Activated CD8-positive, alpha-beta T cell treated with anti-CD3 and anti-CD28 coated beads, Interleukin-2, amount 10 ng/mL, durations not matched to agents 7 days and 5 days (primary cell): ENCODE data around the gene CHCHD6. TPM values are rescaled to one million over a fixed set of nuclear protein-coding genes. Genes with fewer than 3 reads are reported as not detected.

Experiments
- ATAC-seq: fragments of 150-1000 bp; cut with Tn5 transposase; one replicate; pipeline ENCODE4 v1.10.0; 2021; ENCODE audit warnings: moderate library complexity
- CTCF ChIA-PET: fragments of 350-600 bp; sonication (Branson Sonifier 250); formaldehyde crosslinking; loops from one replicate; lab custom pipeline; 2021; ENCODE audit warnings: antibody characterized with exemption; lab: Charles Lee
- POLR2A ChIA-PET: fragments of 350-600 bp; sonication (Branson Sonifier 250); formaldehyde crosslinking; loops from one replicate; lab custom pipeline; 2021; ENCODE audit warnings: antibody characterized with exemption; lab: Charles Lee
- DNase-seq: peaks from one replicate; pipeline ENCODE4 v3.0.0-alpha.2; 2020
- H3K27ac Mint-ChIP-seq: one replicate; pipeline ENCODE4 v1.8.0; 2021; ENCODE audit warnings: mild to moderate bottlenecking, mixed read lengths
- H3K27me3 Mint-ChIP-seq: one replicate; pipeline ENCODE4 v1.8.0; 2021; ENCODE audit warnings: low read depth, mixed read lengths
- H3K36me3 Mint-ChIP-seq: one replicate; pipeline ENCODE4 v1.8.0; 2021; ENCODE audit warnings: low read depth, mixed read lengths
- H3K4me1 Mint-ChIP-seq: one replicate; pipeline ENCODE4 v1.8.0; 2021; ENCODE audit warnings: low read depth, mixed read lengths
- H3K4me3 Mint-ChIP-seq: one replicate; pipeline ENCODE4 v1.8.0; 2021; ENCODE audit warnings: mild to moderate bottlenecking, mixed read lengths
- H3K9me3 Mint-ChIP-seq: one replicate; pipeline ENCODE4 v1.8.0; 2022; ENCODE audit warnings: mixed read lengths; ENCODE audit not compliant: insufficient read depth
- total RNA-seq, 2 experiments: library from RNA; stranded (reverse); gene quantifications; one replicate each; pipeline ENCODE4 v1.2.3, GENCODE V29; 2021

The CHCHD6 gene
- total RNA-seq, 2 experiments from 2014 or later: 5.1 to 6.2 TPM

DNA sequence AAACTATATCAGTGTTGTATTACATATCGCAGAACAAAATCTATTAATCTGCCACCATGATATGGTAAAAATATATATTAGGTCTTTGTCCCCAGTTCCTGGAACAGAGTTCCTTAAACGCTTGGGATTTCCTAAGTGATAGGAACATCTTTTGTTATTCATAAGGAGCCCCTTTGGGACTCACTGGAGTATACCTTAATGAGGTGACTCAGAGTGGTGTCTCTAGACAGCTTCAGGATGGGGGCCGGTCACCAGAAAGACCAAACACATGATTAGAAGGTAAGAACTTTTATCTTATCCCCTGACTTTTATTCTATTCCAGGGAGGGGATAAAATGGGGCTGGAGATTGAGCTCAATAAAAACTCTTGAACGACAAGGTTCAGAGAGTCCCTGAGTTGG is 12.3 kb upstream of the CHCHD6 start:
- no peak overlapping the region for H3K27ac Mint-ChIP-seq
- CTCF ChIA-PET: no interaction called here
- no peaks in the 10 kb centered on the region for H3K36me3 Mint-ChIP-seq
- POLR2A ChIA-PET: no interaction called here
- no peaks in the 10 kb centered on the region for H3K9me3 Mint-ChIP-seq
- no peaks in the 10 kb centered on the region for H3K4me1 Mint-ChIP-seq
- DNase-seq: no peak
- no peak overlapping the region for H3K4me3 Mint-ChIP-seq
- peaks cover 52% of the 10 kb centered on the region for H3K27me3 Mint-ChIP-seq
- no peak for ATAC-seq

DNA sequence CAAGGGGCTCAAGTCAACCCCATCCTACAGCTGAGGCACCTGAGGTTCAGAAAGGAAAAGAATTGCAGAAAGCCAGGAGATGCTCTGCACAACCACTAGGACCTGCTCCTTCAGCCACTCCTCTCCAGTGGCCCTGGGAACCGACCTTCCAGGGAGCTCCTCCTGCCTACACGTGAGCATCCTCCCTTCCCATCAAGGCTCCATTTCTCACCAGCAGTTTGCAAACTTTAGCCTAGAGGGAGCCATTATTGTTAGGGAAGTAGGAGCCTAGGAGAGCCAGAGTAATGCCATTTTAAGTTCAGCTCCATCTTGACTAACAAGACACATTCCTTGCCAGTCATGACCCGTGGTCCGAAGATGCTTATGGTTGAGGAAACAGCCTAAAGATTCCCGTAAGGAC is 11.2 kb upstream of the CHCHD6 start:
- no peaks in the 10 kb centered on the region for H3K9me3 Mint-ChIP-seq
- H3K4me3 Mint-ChIP-seq: no peak overlapping the region
- ATAC-seq: no peak
- peak; percentile 6 for DNase-seq
- H3K27ac Mint-ChIP-seq: no peak overlapping the region
- H3K36me3 Mint-ChIP-seq: no peaks in the 10 kb centered on the region
- peaks cover 57% of the 10 kb centered on the region for H3K27me3 Mint-ChIP-seq
- ChIA-PET CTCF (no interaction called here), POLR2A (no interaction called here)
- no peaks in the 10 kb centered on the region for H3K4me1 Mint-ChIP-seq

DNA sequence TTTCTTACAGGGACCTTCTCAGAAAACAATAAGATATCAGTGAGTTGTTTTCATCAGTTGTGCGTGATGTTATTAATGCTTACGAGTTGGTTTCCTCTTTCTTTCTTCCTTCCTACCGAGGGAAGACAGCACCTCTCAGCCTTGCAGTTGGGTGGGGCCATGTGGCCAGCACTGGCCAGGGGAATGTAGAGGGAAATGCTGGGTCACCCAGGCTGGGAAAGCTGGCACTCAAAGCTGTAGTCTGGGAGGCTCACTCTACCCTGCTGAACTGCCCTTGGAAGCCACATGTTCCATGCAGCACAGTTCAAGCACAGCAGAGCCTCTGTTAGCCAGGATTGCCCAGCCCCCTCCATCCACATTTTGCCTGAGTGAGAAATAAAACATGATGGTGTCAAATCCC is 10.1 kb upstream of the CHCHD6 start:
- no peak overlapping the region for H3K27ac Mint-ChIP-seq

DNA sequence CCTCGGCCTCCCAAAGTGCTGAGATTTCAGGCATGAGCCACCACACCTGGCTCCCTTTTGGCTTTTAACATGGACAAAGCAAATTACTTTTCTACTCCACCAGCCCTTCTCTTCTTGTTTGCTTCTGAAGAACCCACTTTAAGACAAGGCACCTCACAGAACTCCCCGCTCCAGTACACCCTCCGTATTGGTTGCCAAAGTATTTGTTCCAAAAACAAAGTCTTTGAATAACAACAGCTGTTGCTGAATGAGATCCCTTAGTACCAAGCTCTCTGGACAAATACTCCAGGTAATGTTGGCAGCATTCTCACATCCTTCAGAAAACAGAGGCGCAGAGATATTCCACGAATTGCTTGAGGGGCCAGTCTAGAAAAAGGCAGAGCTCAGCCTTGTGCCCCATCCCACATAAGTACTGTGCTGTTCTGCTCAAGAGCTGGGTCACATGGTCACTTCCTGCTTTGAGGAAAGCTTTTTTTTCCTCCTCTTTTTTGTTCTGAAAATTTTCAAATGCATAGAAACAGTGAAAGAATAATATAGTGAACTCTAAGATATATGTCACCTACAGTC is 7.3 kb upstream of the CHCHD6 start:
- POLR2A ChIA-PET: no interaction called here
- DNase-seq: peak; percentile 9
- H3K27ac Mint-ChIP-seq: no peak overlapping the region
- no peak for ATAC-seq
- H3K27me3 Mint-ChIP-seq: peaks cover 55% of the 10 kb centered on the region
- H3K4me3 Mint-ChIP-seq: no peak overlapping the region
- no peaks in the 10 kb centered on the region for H3K4me1 Mint-ChIP-seq
- CTCF ChIA-PET: interaction anchor here (1.3 kb wide), 1 partner anchor 18 kb away, joined by 3 read pairs; no protein-coding TSS in a partner anchor
- H3K36me3 Mint-ChIP-seq: no peaks in the 10 kb centered on the region
- H3K9me3 Mint-ChIP-seq: no peaks in the 10 kb centered on the region

More for the DNA sequence above, 10.1 kb upstream of the CHCHD6 start:
- Mint-ChIP-seq H3K9me3 (no peaks in the 10 kb centered on the region), H3K36me3 (no peaks in the 10 kb centered on the region), H3K27me3 (peaks cover 53% of the 10 kb centered on the region), H3K4me1 (no peaks in the 10 kb centered on the region), H3K4me3 (no peak overlapping the region)
- ChIA-PET POLR2A (no interaction called here), CTCF (no interaction called here)
- DNase-seq (peak; percentile 14), ATAC-seq (no peak)

DNA sequence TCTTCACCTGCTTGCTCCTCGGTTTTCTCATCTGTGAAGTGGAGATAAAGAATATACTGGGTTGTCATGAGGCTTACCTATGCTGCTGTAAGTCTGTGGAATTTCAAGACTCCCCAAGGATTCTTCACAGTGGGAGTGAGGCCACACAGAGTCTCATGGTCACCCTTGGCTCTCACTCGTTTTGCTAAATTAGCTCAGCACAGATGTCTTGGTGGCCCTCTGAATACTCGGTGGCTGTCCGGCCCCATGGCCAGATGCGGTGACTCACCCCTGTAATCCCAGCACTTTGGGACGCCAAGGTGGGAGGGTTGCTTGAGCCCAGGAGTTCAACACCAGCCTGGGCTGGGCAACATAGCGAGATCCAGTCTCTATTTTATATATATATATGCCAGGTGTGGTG is 5.0 kb upstream of the CHCHD6 start:
- Mint-ChIP-seq H3K9me3 (no peaks in the 10 kb centered on the region), H3K27me3 (peaks cover 53% of the 10 kb centered on the region)

DNA sequence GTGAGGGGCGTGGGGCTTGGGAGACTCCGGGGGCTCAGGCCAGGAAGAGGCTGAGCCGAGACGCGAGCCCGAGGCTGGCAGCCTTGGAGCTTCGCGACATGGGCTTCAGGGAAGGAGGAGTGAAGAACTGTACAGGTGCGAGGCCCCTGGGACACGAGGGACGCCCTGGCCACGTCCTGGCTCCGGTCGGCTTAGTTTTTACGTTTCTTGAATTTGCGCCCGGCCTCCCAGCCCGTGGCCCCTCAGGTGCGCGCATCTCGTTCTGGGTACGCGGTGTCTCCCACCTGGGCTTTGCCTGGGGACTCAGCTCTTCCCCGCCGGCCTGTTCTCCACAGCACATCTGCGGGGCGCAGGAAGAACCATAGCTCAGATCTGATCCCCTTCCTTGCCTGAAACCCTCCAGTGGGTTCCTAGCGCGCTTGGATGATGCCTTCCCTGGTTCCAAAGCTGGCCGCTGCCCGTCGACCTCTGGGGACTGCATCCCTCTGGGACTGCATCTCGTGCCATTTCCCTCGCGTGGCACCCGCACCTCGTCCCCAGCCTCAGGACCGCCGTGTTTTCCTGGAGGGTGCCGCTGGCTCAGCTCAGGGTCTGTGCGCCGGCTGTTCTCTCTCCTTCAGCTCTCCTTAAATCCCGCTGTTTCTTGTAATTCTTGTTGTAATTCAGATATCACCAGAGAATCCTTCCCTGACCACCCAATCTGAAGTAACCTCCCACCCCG is 614 bp downstream of the CHCHD6 start:
- H3K36me3 Mint-ChIP-seq: no peaks in the 10 kb centered on the region
- H3K4me1 Mint-ChIP-seq: peaks cover 17% of the 10 kb centered on the region
- ChIA-PET CTCF (interaction anchor here (0.9 to 2.7 kb wide), 3 partner anchors 45 to 278 kb away, joined by 3 to 8 read pairs (median 4); partner anchors contain the start of gene PLXNA1), POLR2A (no interaction called here)
- ATAC-seq (no peak), DNase-seq (no peak)
- peak overlapping the region; percentile 94 for H3K4me3 Mint-ChIP-seq
- no peaks in the 10 kb centered on the region for H3K9me3 Mint-ChIP-seq
- peaks cover 24% of the 10 kb centered on the region for H3K27me3 Mint-ChIP-seq
- no peak overlapping the region for H3K27ac Mint-ChIP-seq

More for the DNA sequence above, 5.0 kb upstream of the CHCHD6 start:
- no peak overlapping the region for H3K4me3 Mint-ChIP-seq
- H3K36me3 Mint-ChIP-seq: no peaks in the 10 kb centered on the region
- H3K4me1 Mint-ChIP-seq: peaks cover 9% of the 10 kb centered on the region
- CTCF ChIA-PET: no interaction called here
- DNase-seq (peak; percentile 15), ATAC-seq (no peak)
- H3K27ac Mint-ChIP-seq: no peak overlapping the region
- POLR2A ChIA-PET: no interaction called here

DNA sequence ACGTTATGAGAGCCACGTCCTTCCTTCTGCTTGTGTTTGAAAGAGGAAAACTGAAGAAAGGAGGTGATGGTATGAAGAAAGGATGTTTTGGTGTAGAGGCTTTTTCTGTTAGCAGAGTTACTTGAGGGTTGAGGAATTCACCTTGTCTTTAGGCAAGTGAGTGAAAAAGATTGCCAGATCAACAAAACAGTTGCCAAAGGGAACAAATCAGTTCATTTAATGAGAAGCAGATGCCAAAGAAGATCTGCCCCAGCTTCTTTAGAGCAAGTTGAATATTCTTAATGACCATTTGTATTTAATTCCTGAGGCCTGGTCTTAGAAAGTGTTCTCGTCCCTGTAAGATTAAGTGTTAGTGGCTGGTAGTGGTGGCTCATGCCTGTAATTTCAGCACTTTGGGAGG is 2.6 kb downstream of the CHCHD6 start:
- no peak for DNase-seq
- Mint-ChIP-seq H3K9me3 (no peaks in the 10 kb centered on the region), H3K36me3 (no peaks in the 10 kb centered on the region)

DNA sequence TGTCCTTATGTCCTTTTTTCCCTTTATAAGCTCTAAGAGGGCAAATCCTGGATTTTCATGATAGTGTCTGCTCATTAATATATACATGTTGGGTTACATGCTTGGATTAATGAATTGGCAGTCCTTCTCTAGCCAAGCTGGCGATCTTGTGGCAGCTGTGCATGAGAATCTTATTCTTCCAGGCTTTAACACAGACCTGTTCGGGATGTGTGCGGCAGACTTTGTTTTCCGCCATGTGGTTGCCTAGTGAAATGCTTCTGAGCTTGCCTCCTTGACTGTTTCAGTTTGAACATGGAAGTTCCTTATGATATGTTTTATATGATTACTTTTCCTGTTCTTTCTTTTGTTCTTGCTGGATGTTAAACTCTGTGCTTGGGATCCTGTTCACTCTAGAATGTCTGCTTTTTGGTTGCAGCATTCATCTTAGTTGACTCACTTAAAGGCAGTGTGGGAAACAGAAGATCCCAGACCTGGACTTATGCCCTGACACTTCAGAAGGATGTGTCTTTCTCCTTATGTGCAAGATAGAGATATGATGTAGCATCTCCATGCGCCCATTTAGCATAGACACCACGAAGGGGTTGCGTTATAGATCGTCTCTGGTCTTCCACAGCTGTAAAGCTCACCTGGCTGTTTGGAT is 7.2 kb downstream of the CHCHD6 start:
- Mint-ChIP-seq H3K9me3 (no peaks in the 10 kb centered on the region), H3K27me3 (no peaks in the 10 kb centered on the region), H3K27ac (no peak overlapping the region), H3K4me1 (no peaks in the 10 kb centered on the region), H3K36me3 (no peaks in the 10 kb centered on the region), H3K4me3 (no peak overlapping the region)
- DNase-seq (peak; percentile 9), ATAC-seq (no peak)
- ChIA-PET POLR2A (no interaction called here), CTCF (interaction anchor here (1.2 kb wide), 1 partner anchor 40 kb away, joined by 3 read pairs; no protein-coding TSS in a partner anchor)

More for the DNA sequence above, 2.6 kb downstream of the CHCHD6 start:
- no peak for ATAC-seq
- Mint-ChIP-seq H3K27me3 (peaks cover 9% of the 10 kb centered on the region), H3K4me1 (peaks cover 17% of the 10 kb centered on the region), H3K4me3 (no peak overlapping the region), H3K27ac (no peak overlapping the region)
- ChIA-PET CTCF (interaction anchor here (0.7 to 2.7 kb wide), 2 partner anchors 47 to 276 kb away, joined by 4 to 8 read pairs; partner anchors contain the start of gene PLXNA1), POLR2A (no interaction called here)

DNA sequence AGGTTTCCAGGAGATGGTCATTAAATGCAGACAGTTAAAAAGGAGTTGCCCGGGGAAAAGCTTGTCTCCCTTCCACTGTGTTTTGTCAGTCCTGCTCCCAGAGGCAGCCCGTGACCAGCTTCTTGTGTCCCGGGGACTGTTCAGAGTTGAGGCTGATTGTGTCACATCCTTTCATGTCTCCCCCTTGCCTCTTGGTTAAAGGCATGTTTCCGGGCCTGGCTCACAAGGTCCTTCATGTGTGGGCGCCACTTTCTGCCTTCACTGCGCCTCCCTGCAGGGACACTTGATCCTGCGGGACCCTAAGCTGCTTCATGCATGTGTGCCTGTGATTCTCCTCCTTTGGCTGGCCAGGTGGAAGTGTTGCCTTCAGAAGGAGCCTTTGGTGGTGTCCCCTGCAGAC is 9.2 kb downstream of the CHCHD6 start:
- Mint-ChIP-seq H3K27ac (no peak overlapping the region), H3K9me3 (no peaks in the 10 kb centered on the region), H3K36me3 (no peaks in the 10 kb centered on the region), H3K27me3 (no peaks in the 10 kb centered on the region), H3K4me1 (no peaks in the 10 kb centered on the region), H3K4me3 (no peak overlapping the region)
- POLR2A ChIA-PET: no interaction called here
- ATAC-seq: no peak
- no peak for DNase-seq
- CTCF ChIA-PET: no interaction called here

DNA sequence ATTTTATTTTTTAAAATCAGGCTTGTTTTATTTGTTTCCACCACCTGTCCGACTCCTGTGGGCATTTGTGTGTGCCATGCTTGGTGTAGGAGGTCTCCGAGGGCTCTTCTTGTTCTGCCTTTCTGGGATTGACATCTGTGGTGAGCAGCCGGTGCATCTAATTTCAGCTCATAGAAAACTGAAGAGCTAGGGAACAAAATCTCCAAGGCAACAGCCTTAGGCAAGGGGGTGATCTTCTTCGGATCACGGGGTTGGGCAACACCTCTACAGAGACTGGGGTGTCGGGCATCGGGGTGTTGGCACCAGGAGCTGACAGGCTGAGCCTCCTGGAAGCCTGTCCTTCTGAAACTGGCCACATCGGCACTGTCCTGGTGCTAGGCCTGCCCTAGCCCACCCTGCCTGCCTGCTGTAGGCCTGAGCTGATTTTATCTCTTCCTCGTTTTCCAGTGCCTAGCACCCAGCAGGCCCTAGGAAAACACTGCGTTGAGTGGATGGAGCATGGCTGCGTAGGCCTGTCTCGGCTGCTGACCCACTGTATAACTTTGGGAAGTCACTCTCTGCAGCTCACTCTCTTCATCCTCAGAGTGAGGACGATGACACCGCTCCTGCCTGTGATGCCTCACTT is 10.3 kb downstream of the CHCHD6 start:
- ChIA-PET POLR2A (no interaction called here), CTCF (no interaction called here)
- Mint-ChIP-seq H3K4me1 (no peaks in the 10 kb centered on the region), H3K36me3 (no peaks in the 10 kb centered on the region), H3K4me3 (no peak overlapping the region), H3K9me3 (no peaks in the 10 kb centered on the region), H3K27ac (no peak overlapping the region), H3K27me3 (no peaks in the 10 kb centered on the region)
- DNase-seq (peak; percentile 7), ATAC-seq (no peak)

DNA sequence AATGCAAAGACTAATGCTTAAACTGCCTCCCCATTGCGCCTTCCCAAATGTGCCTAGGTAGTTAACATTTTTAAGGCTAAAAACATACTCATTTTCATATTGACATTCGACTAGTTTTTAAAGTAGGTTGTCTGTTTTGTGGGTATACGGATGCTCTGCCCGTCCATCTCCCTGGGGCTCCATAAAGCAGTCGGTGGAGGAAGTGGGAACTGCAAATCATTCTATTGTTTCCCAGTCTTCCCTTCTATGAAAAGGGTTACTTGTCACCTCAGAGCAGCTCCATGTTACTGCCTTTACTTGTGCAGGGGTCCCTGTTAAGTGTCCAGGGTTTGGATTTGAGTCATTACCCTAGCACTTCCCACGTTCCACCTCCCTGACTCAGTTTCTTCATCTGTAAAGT is 10.9 kb downstream of the CHCHD6 start:
- Mint-ChIP-seq H3K9me3 (no peaks in the 10 kb centered on the region), H3K4me3 (no peak overlapping the region), H3K4me1 (no peaks in the 10 kb centered on the region), H3K27me3 (no peaks in the 10 kb centered on the region), H3K36me3 (no peaks in the 10 kb centered on the region), H3K27ac (no peak overlapping the region)
- DNase-seq (no peak), ATAC-seq (no peak)
- POLR2A ChIA-PET: no interaction called here
- CTCF ChIA-PET: no interaction called here

DNA sequence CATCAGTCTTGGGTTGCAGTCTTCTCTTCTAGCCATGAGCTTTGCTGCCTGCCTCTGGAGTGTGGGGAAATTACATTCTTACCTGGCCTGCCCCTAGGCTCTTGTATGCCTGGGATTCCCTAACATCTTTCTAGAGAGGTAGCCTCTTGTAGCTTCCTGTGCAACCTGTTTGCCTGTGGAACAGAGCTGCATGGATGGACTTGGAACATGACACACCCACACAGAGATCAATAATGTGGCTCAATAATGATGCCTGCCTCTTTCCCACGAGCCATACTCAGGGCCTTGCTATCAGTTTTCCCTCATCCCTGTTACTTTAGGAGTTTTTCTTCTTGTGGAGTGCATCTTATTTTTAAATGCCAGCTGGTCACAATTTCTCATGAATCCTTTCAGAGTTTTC is 11.4 kb downstream of the CHCHD6 start:
- H3K4me3 Mint-ChIP-seq: no peak overlapping the region
- no peaks in the 10 kb centered on the region for H3K27me3 Mint-ChIP-seq
- POLR2A ChIA-PET: no interaction called here
- DNase-seq: no peak
- no peaks in the 10 kb centered on the region for H3K9me3 Mint-ChIP-seq
- no peak overlapping the region for H3K27ac Mint-ChIP-seq
- no peaks in the 10 kb centered on the region for H3K36me3 Mint-ChIP-seq
- no peaks in the 10 kb centered on the region for H3K4me1 Mint-ChIP-seq
- CTCF ChIA-PET: no interaction called here
- no peak for ATAC-seq
